HG02798 (cell line): ENCODE results near the gene ZNF358.

Source experiments
- ATAC-seq: cut with Tn5 transposase; IDR thresholded peaks from one replicate; pipeline ENCODE4 v1.9.1; 2021; ENCODE audit warnings: mild to moderate bottlenecking; ENCODE audit not compliant: unreplicated experiment, poor library complexity

The ZNF358 gene

DNA sequence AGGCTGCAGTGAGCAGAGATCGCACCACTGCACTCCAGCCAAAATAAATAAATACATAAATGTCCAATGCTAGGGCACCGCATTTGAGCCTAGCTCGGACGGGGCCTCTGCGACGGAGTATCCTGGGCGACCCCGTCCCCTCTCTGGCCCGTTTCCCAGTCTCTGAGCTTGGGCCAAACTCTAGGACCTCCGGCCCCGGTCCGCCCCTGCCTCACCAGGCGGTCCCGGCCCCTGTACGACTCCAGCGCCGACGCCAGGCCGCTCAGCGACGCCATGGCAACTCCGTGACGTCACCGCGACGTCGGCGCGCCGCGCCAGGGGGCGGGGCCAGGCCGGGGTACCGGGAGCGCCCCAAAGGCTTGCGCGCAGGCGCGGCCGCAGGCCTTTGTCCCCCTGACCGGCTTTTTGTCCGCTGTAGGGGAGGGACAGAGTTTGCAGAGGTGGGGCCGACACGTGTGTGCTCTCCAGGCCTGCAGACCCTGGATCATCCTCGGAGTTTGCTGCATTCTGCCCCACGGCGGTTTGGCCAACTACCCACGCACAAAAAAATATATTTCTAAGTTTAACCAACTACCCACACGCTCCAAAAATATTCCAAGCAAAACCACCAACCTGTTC is 27.1 kb upstream of the ZNF358 start, which contains the start of gene PEX11G:
TSS of gene PEX11G (minus strand) at position 300 of the 618 bp plus-strand sequence. CDS start at position 275, 25 bp downstream.
- ATAC-seq: peak; percentile 85

DNA sequence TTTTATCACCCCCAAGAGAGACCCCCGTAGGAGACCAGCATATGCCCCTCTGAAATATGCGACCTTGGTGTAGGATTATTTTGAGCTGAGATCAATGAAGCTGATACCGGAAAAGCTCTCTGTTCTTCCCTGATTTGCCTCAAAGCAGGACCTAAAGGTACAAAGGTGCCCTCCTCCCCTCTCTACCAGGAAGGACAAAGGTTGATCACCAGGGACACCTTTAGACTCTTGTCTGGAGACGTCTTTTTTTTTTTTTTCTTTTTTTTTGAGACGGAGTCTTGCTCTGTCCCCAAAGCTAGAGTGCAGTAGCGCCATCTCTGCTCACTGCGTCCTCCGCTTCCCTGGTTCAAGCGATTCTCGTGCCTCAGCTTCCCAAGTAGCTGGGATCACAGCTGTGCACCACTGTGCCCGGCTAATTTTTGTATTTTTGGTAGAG is 26.3 kb upstream of the ZNF358 start:
- ATAC-seq: no peak

DNA sequence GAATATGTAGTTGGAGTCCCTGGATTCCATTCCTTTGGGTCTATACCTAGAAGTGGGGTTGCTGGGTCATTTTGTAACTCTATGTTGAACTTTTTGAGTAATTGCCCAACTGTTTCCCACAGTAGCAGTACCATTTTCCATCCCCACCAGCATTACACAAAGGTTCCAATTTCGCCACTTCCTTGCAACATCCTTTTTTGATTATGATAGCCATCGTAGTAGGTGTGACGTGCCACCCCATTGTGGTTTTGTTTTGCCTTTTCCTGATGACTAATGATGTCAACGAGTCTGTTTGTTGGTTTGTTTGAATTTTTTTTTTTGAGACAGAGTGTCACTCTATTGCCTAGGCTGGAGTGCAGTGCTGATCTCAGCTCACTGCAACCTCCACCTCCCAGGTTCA is 23.8 kb upstream of the ZNF358 start:
- no peak for ATAC-seq

DNA sequence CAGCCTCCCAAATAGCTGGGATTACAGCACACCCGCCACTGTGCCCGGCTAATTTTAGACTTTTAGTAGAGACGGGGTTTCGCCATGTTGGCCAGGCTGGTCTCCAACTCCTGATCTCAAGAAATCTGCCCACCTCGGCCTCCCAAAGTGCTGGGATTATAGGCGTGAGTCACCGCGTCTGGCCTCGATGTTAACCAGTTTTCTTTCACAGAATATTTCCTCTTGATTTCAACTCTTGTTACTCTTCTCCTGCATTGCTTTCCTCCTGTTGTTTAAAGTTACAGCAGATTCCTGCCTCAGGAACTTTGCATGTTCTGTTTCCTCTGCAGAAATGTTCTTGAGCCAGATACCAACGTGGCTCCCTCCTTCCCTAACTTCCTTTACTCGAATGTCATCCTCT is 23.3 kb upstream of the ZNF358 start:
- no peak for ATAC-seq

DNA sequence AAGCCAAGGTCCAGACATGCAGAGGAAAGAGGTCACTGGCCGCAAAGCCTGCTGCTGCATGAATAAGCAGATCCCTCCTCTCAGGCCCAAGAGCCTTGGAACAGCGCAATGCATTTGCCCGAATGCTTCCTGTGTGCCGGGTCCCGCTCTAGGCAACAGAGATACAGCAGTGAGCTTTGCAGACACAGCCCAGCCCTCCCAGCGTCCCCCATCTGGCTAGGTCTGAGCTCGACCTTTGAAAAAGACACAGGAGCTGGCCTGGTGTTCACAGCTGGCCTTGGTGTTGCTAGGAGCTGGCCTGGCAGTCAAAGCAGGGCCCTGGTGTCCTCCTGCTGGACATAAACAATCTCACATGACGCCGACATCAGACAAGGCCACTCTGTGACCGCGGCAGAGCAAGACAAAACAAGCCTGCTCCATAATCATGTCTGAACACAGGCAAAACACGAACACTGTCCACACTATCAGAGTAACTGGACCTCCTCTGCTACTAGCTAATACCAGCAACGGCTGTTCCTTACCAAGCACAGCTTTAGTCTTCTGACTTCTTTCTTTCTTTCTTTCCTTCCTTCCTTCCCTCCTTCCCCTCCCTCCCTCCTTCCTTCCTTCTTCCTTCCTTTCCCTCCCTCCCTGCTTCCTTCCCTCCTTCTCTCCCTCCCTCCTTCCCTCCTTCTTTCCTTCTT is 21.3 kb upstream of the ZNF358 start:
- no peak for ATAC-seq

DNA sequence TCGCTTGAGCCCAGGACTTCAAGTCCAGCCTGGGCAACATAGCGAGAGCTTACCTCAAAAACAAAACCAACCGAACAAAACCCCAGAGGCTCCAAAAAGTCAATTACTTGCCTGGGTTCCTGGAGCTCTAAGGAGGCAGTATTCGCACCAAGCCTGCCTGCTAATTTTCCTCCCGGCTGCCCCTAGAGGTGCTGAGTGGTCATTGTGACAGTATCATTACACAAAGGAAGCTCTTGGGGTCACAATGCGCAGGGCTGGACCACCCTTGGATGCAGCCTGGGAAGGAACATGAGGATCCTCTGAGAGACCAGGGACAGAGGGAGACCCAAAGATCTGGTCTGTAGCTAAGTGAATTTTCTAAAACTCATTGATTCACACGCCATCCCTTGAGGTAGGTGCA is 18.6 kb upstream of the ZNF358 start:
- no peak for ATAC-seq

DNA sequence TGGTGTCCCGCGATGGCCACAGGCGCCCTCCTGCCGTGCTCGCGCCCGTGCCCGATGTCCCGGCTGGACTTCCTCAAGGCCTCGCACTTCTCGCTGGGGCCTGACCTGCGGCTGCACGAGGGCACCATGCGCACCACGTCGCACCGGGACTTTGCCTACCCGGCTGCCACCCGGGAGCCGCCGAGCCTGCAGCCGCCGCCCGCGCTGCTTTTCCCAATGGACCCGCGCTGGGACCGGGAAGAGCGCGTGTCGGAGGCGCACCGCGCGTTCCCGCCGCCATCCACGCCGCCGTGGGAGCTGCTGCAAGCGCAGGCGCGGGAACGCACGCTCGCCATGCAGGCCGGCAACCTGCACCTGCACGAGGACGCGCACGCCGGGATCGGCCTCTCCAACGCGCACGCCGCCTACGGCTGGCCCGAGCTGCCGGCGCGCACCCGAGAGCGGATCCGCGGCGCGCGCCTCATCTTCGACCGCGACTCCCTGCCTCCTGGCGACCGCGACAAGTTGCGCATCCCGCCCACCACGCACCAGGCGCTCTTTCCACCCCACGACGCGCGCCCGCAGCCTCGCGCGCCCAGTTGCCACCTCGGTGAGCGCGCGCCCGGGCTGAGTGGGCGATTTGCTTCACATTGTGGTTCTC is 15.0 kb upstream of the ZNF358 start:
- ATAC-seq: no peak

DNA sequence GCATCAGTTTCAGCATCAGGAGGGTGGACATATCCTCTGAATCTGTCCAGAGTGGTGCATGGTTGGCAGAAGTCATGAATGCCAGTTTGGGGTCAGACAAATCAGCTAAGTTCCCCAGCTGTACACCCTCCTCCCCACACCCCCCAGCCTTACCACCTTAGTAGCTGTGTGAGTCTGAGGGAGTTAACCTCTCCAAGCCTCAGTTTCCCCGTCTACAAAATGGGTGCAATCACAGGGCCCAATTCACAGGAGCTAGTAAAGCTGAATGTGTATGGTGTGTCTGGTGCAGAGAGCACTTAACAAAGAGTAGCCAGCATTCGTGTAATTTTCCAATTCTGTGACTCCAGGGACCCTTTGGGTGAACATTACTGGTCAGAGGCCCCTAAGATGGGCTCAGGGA is 13.4 kb upstream of the ZNF358 start:
- no peak for ATAC-seq

DNA sequence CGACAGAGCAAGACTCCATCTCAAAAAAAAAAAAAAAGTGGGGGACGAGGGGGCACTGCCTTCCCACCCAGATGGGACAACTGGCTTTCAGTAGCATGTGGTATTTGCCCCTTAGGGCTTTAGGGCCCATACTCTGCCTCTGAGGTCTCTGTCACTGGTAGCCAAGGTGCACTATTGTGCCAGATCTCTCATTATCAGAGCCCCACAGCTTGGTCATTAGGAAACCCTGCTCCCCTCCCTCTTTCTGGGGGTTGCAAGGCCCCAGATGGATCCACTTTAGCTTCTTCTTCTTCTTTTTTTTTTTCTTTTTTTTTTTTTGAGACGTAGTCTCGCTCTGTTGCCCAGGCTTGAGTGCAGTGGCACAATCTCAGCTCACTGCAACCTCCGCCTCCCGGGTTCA is 11.2 kb upstream of the ZNF358 start:
- no peak for ATAC-seq

DNA sequence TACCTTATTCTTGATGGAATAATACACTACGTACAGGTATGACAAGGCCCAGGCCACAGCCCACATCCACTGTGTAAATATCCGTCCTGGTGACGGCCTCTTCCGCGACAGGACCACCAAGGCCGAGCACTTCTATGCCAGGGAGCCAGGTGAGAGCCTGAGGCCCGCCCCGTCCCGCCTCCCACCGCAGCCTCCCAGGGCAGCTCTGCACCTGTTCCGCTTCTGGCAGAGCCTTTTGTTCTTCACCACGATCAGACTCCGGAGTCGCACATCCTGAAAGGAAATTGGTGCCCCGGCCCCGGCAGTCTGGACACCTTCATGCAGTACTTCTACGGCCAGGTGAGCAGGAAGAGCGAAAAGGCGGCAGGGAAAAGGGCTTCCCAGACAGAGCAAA is 10.6 kb upstream of the ZNF358 start:
- ATAC-seq: no peak

DNA sequence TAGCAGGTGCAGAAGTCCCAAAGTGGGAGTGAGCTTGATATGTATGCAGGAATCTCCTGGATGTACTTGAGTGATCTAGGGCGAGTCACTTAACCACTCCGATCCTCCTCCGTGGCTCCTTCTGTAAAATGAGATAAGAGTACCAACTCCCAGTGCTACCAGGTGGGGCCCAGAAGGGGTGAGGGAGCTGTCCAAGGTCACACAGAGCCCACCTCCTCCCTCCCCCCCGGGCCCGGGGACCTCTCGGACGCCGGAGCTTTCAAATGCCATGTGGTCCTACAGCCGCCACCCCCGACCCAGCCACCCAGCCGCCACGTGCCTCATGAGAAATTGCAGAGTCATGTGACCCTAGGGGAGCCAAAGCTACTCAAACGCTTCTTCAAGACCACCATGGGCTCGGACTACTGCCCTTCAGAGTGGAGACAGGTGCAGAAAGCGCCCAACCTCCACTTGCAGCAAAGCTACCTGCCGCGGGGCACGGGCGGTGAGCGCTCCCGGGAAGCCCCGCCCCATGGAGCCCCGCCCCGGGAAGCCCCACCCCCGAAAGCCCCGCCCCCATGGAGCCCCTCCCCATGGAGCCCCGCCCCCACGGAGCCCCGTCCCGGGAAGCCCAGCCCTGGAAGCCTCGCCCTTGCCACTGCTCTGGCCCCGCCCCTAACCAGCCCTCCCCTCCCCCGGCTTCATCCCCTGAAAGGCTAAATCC is 10.1 kb upstream of the ZNF358 start:
- no peak for ATAC-seq

DNA sequence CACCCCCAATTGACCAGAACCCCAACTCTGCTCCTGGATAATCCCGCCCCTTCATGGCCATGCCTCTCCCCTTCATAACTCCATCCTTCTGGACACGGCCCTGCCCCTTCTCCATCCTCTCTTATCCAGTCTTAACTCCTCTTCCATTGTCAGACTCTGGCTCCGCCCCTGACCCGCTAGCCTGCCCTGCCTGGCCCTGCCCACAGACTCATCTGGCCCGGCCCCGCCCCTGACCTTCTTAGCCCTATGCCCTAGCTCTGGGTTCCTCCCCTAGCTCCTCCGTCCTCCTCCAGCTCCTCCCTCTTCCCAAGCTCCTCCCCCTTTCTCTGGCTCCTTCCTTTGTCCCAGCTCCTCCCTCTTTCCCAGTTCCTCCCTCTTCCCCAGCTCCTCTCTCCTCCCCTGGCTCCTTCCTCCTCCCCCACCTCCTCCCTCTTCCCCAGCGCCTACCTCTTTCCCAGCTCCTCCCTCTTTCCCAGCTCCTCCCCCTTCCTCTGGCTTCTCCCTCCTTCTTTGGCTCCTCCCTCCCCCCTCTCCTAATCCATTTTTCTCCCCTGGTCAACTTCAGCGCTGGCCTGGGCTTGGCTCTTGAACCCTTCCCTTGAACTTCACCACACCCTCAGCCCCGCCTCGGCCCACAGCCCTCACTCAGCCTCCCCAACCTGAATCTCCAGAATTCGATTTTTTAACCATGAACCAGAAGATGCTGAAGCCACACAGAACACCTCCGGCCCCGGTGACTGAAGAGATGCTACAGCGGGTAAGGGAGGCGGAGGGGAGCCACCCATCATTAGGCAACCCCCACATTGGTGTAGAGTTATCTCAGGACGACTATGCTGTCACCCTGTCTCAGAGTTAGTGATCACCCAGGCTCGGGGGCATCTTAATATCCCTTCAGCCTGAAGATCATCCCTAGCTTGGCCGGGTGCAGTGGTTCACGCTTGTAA is 9.2 kb upstream of the ZNF358 start:
- no peak for ATAC-seq

DNA sequence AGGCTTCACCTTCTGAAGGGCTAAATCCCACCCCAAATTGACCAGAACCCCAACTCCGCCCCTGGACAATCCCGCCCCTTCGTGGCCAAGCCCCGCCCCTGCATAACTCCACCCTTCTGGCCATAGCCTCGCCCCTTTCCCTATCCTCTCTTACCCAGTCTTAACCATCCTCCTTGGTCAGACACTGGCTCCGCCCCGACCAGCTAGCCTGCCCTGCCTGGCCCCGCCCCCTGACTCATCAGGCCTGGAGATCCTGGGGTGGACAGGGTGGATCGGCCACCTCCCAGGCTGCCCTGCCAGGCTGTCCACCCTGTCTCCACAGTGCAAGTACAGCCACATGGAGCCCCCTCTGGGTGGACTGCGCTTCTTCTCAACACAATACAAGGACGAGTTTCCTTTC is 8.0 kb upstream of the ZNF358 start:
- ATAC-seq: no peak

DNA sequence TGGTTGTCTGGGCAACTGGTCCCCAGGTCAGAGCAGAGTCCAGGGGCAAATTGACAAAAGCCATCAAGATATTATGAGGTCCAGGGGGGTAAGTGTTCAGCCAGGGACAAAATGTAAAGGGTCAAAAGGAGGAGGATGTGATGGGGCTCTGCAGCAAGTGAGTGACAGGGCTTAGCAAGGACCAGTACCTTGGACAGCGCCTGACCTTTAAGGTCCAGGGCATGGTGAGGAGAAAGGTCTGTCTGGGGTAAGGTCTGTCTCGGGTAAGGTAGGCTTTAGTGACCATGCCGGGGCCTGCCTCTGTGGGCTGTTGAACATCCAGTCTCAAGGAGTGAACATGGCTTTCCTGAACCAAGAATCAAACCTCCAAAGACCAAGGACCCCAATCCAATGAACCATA is 6.3 kb upstream of the ZNF358 start:
- no peak for ATAC-seq

DNA sequence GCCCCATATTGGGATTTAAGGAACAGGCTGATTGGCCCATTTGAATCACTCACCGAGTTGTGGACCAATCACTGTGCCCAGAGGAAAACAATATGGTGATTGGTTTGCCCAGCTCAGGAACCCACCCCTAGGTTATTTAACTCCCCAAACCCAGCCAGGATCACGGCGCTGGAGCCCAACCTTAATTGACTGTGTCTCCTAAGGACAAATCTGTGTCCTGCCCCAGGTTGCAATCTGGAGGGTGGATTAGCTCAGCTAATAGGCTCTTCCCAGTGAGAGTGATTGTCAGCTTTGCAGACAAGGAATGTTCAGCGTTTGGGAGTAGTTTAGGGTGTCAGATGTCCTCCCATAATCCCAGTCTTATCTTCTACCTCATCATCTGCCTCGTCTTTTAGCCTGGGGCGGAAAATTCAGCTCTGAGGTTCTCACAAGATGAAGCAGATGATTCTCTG is 3.5 kb upstream of the ZNF358 start:
- no peak for ATAC-seq

DNA sequence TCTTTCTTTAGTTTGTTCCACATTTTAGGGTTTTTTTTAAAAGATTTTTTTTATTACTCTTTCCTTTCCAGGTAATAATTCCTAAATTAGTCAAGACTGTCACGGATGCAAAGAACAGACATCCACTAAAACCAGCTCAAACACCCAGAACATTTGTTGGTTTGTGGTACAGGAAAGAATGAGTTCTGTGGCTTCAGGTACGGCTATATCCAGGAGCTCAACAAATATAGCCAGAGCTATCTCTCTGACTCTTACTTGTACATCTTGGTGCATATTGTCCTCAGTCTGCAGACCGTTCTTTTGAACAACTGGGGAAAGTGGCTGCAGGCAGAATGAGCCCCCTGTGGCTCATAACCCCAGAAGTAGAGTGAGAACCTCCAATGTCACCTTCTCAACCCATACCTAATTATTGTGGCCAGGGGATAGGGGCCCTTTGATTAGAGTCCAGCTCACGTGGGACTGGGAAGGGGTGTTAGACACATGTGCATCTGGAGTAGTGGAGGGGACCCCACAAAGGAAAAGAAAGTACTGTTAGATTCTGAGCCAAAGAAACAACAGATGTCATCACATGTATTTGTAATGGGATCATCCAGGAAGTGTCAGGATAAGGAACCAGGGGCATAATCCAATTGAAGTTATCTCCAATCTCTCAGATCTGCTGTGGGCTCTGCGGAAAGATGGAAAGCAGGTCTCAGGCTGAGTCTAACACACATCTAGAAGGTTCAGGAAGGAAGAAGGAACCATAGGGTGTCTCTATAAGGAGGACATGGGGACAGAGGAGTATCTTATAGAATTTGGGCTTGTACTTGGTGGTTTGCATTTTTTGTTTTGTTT is 1.9 kb upstream of the ZNF358 start:
- no peak for ATAC-seq

DNA sequence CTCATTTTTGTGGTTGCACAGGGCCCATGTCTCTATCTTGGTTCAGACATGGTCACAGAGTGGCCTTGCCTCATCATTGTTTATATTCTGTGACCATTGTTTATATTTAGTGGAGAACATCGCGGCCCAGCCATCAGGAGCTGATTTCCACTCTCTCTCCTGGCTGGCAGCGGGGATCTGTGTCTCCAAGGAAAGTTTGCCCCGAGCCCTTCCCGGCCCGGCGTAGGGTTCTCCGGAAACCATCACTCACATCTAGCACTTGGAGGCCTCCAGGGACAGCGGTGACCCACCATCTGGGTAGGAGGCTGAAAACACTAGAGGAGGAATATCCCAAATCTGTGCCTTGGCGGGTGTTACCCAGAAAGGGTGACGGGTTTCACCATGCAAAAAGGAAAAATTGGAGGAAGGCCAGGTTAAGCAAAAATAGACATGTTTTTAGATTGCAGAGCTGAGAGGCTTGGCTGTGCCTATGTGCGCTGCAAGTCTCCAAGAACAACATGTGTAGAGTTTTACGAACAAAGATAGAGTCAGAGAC is 726 bp upstream of the ZNF358 start:
- no peak for ATAC-seq

DNA sequence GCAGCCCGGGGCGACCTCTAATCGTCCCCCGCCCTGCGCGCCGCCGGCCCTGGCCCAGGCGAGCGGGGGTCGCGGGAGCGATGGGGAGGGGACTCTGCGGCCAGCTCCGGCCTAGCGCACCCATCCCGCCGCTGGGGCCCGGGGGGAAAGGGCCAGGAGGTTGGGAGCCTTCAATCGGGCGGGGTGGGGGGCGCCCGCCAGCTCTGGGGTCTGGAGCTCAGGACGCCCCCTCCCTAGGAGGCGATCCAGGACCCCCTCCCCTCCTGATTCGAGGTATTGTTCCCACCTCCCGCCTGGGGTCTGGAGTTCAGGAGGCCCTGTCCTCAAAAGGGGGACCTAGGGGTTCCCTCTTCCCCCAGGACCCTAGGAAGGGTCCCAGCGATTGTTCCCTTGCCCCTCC is 430 bp downstream of the ZNF358 start:
- ATAC-seq: no peak

DNA sequence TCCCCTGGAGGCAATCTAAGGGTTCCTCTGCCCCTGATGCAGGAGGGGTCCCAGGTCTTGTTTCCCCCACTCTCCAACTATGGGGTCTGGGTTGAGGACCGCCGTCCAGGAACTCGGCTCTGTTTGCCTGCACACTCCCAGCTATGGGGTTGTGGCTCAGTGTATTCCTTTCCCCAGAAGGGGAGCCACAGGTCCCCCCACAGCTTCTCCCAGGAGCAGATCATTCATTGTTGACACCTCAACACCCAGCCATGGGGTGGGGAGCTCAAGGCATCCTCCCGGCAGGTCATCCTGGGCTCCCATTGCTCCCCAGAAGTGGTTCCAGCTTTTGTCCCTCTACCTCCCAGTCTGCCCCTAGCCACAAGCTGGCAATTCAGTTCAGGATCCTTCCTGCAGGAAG is 975 bp downstream of the ZNF358 start:
- no peak for ATAC-seq
